HG02759 (cell line): ENCODE results near the gene CA9.

Experiments
- ATAC-seq: cut with Tn5 transposase; IDR thresholded peaks from one replicate; pipeline ENCODE4 v1.9.1; 2021; ENCODE audit warnings: mild to moderate bottlenecking, moderate library complexity; ENCODE audit not compliant: unreplicated experiment

CA9 gene

GRCh38 chr9:35690614-35691333 is 17.0 kb downstream of the CA9 start:
- ATAC-seq = no peak

DNA sequence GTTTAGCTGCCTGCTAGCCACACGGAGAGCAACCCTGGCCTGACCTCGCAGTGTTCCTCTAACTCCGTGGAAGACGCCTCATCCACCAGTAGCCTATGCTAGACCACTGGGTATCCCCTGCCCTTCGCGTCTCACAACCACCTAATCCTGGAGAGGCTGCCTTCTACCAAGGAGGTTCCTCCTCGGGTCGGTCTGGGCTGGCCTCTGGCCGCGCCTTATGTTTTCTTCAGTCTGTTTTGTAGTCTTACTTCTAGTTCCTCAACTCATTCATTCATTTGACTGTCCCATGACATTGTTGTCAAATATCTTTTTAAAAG is 17.6 kb downstream of the CA9 start:
- no peak for ATAC-seq

- no peak for ATAC-seq
Observed at GRCh38 chr9:35691757-35692301, 18.1 kb downstream of the CA9 start.

DNA sequence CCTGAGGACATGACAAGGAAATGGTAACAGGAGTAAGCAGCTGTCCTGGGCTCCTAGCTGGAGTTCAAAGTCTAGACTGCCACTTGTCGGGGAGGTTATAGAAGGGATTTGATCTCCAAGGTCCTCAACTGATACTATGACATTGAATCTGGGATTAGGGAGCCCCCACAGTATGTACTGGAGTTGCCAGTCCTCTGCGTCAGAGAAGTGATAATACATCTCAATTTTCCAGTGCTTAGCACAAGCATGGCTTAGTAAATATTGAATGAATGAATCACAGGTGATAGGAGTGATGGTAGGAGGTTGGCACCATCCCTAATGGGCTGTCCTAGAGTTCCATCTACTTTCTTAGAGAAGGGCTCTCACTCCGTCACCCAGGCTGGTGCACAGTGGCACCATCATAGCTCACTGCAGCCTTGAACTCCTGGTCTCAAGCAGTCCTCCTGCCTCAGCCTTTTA is 22.2 kb downstream of the CA9 start:
- no peak for ATAC-seq

GRCh38 chr9:35696520-35697215 is 22.9 kb downstream of the CA9 start:
- peak; percentile 77 for ATAC-seq

GRCh38 chr9:35697486-35697885 is 23.8 kb downstream of the CA9 start:
- ATAC-seq = no peak

DNA sequence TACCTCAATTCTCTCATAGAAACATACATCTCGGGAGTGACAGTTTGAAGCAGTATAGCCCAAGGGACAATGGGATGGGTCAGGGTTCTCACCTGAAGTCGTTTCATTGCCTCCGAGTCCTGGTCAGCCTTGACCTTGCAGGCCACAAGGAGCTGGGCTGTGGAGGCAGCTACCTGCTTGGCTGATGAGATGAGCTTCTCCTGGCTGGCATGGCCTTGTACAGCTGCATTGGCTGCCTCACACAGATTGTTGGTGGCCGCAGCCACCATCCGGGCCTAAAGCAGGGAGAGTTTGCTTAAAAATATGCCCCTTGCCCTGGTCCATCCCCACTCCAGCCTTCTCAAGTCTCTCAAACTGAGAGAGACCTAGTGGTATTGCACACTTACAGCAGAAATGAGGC is 24.5 kb downstream of the CA9 start:
- no peak for ATAC-seq

DNA sequence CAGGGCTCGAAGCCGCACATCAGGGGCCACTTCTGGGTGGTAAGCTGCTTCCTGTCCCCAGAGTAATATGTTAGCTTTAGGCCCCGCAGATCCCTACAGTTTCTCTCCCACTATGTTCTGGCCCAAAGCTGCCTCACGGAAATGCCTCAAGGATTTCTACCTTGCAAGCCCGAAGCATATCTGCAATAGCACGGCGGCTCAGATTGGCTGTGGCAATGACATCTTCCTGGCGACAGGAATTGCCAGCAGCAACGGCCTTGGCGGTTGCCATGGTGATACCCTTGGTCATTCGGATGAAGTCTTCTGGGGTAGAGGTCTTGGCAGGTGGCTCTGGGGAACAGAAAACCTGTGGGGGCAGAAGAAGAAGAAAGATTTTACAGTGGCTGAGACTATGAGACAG is 26.3 kb downstream of the CA9 start:
- no peak for ATAC-seq

GRCh38 chr9:35700942-35701341 is 27.2 kb downstream of the CA9 start:
- ATAC-seq = no peak

- no peak for ATAC-seq
Observed at GRCh38 chr9:35702696-35703095, 29.0 kb downstream of the CA9 start.

GRCh38 chr9:35703906-35704672 is 30.4 kb downstream of the CA9 start:
- ATAC-seq = no peak

GRCh38 chr9:35705372-35705771 is 31.6 kb downstream of the CA9 start:
- ATAC-seq = no peak

GRCh38 chr9:35705836-35706430 is 32.2 kb downstream of the CA9 start:
- no peak for ATAC-seq

GRCh38 chr9:35706951-35707350 is 33.2 kb downstream of the CA9 start:
- ATAC-seq = no peak

GRCh38 chr9:35708146-35708545 is 34.4 kb downstream of the CA9 start:
- no peak for ATAC-seq

DNA sequence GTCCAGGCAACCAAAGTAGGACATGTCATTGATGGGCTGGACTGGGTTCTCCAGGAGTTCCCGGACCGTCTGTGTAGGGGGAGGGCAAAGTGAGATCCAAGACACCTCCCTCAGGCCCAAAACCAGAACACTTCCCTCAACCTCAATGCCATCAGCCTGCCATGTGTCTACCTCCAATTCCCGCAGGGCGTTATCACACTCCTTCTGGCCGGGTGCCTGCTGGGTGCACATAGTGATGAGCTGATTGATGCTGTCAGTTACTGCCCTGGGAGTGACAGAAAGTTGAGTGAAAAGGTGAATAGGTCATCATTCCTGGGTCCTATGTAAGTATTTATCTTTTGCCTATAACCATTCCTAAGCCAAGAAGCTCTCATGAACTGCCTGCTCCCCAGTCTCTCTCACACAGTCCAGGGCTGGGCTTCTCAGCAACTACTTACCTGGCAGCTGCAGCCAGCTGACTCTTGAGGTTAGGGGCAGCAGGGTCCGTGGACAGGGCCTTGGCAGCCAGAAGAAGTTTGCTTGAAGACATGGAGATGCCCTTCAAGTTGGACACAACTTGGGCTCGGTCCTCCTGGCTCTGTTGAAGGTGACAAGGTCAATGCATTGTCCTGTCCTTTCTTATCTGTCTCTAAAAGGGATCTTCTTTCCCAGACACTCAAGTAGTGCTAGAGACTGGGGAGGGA is 37.2 kb downstream of the CA9 start:
- no peak for ATAC-seq

DNA sequence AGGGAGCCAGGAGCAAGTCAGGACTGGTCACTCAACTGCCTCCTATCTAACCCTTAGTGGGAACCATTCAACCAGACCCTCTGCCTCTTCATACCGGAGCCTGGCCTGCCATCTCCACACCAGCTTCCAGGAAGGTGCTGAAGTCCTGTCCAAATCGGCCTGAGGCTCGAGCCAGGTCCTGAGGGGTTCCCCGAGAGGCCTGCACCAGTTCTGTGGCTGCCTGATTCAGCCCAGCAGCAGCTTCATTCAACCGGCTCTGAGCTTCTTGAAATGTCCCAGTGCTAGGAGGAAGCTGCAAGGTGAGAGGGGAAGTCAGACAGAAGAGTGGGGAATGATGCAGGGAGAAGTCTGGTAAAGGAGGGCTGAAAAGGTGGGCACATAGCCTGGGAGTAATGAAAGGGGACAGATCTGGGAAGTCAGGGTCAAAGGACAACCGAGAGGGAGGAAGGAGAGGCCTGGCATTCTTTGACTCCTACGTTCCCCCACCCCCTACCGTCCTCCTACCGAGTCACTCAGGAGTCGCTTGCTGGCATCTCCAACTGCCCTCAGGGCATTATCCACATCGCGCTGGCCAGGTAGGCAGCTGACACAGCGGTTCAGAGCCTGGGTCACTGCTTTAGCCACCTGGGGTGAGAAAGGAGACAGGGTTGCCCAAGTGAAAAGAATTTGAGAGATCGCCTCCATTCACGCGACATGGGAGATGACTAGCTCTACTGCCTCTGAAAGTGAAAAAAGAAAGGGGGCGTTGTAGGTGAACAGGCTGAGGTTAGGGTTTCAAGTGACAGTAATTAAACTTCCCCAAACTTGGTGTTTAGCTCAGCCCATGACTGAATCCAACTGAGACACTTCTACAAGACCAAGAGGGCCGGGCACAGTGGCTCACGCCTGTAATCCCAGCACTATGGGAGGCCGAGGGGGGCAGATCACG is 38.0 kb downstream of the CA9 start:
- no peak for ATAC-seq

DNA sequence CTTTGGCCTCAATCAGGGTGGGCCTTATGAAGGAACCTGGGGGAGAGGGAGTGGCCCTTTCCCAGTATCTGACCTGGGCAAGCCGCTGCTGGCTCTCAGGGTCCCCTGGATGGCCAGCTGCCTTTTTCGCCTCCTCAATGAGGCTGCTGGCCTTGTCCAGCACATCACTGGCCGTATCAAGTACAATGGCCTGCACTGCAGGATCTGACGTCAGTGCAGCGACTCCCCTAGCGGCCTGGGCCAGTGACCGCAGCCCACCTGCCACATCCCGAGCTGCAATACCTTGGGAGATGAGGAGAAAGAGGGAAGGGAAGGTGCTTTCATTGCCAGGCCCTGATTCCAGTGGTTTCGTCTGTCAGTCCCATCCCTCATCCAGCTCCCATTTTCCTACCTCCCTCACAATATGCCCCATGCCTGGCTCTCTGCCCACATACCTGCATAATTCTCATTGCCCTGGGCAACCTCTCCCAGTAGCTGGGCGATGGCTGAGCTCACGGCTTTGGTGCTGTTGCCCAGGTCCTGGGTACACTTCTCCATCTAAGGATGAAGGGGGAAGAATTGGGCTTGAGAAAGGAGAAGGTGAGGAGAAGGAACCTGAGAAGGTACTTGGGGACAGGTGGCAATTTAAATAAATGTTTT is 39.2 kb downstream of the CA9 start:
- ATAC-seq = no peak

DNA sequence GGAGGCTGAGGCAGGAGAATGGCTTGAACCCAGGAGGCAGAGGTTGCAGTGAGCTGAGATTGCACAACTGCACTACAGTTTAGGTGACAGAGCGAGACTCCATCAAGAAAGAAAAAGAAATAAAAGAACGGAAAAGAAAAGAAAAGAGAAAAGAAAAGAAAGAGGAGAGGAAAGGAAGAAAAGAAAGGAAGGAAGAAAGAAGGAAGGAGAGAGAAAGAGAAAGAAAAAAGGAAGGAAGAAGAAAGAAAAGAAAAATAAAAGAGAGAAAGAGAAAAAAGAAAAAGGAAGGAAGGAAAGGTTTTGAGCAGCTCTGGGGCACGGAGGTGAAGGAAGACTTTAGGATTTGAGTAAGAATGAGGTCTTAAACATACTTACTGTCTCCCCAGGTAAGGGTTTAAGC is 39.9 kb downstream of the CA9 start:
- ATAC-seq = no peak
